H1 (cell line): ENCODE data around the gene TEX9.

Source experiments
- BACH1 ChIP-seq: IDR thresholded peaks from 2 replicates; pipeline ENCODE4 v1.6.1; 2012; ENCODE audit warnings: low read length, improper control_type of control experiment
- CTCF ChIP-seq, 3 experiments: IDR thresholded peaks; 1 replicate in 2 of 3; 2 replicates in 1 of 3; pipeline versions ENCODE4 v1.5.1 to v1.6.1; 2011; ENCODE audit warnings: low read length in 3 of 3, mild to moderate bottlenecking in 3 of 3, inconsistent platforms in 2 of 3, low read depth in 1 of 3, moderate library complexity in 1 of 3; ENCODE audit not compliant: insufficient read depth in 1 of 3; ENCODE audit errors: control extremely low read depth in 1 of 3
- EZH2 ChIP-seq: fragments of 200-600 bp; sonication (generic); IDR thresholded peaks from 2 replicates; pipeline ENCODE4 v1.7.1; 2012; ENCODE audit warnings: low read depth, mild to moderate bottlenecking, moderate library complexity, low read length, inconsistent platforms; ENCODE audit not compliant: severe bottlenecking
- JUN ChIP-seq: IDR thresholded peaks from 2 replicates; pipeline ENCODE4 v1.6.1; 2011; ENCODE audit warnings: low read depth, mild to moderate bottlenecking, improper control_type of control experiment, low read length
- RAD21 ChIP-seq, 2 experiments: IDR thresholded peaks in 1 of 2; conservative IDR thresholded peaks in 1 of 2; 2 replicates each; pipeline ENCODE4 v1.6.1; 2011; ENCODE audit warnings: low read depth in 2 of 2, low read length in 2 of 2, improper control_type of control experiment in 1 of 2, inconsistent platforms in 1 of 2, mild to moderate bottlenecking in 1 of 2, moderate library complexity in 1 of 2
- SP1 ChIP-seq: IDR thresholded peaks from 2 replicates; pipeline ENCODE4 v1.6.1; 2011; ENCODE audit warnings: low read depth, low read length
- TF ChIP-seq, protein P1 (sequence below): IDR thresholded peaks from 2 replicates; pipeline ENCODE4 v1.6.1; 2012; ENCODE audit warnings: inconsistent platforms

DNA sequence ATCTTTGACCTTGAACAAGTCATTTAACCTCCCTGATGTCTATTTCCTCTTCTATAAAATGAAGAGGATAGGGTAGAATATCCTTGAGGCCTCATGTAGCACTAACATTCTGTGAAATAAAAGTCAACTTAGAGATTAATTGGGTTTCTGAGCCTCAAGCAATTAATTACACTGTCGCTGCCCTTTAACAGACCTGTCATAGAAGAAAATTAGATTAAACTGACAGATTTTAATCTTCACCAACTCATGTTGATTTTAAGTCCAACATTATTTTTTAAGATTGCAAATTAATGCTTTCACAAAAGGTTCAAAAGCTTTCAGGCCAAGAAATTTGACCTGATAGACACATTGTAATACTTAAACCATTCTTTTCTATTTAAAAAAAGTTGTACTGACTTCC lies 107.8 kb downstream of the TEX9 start:
- TF ChIP-seq CTCF (IDR thresholded peaks at IDR 0.05; ENCODE audit: control extremely low read depth in 1 of 3, insufficient read depth in 1 of 3, low read depth in 1 of 3, low read length in 3 of 3) (no peak), RAD21 (IDR thresholded peaks at IDR 0.05 in 1 of 2, conservative IDR thresholded peaks at IDR 0.05 in 1 of 2; ENCODE audit: low read depth in 2 of 2, low read length in 2 of 2) (no peak), EZH2 (no peak), JUN (no peak), SP1 (no peak), BACH1 (no peak)
- TF ChIP-seq, protein P1, sequence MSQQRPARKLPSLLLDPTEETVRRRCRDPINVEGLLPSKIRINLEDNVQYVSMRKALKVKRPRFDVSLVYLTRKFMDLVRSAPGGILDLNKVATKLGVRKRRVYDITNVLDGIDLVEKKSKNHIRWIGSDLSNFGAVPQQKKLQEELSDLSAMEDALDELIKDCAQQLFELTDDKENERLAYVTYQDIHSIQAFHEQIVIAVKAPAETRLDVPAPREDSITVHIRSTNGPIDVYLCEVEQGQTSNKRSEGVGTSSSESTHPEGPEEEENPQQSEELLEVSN, result no peak
